Measurements from ENCODE around the gene SELE.
"Not testable (repeated sequence)": the region's sequence is repeated elsewhere in the genome, so short reads cannot be mapped to it uniquely, and the experiment has no call there.

SELE gene

GRCh38 chr1:169696273-169697100, 37.4 kb downstream of the SELE start:
- H3K4me3 ChIP-seq (ENCODE audit: low read depth, low read length) = no peak overlapping the region
- TF ChIP-seq, protein P1, sequence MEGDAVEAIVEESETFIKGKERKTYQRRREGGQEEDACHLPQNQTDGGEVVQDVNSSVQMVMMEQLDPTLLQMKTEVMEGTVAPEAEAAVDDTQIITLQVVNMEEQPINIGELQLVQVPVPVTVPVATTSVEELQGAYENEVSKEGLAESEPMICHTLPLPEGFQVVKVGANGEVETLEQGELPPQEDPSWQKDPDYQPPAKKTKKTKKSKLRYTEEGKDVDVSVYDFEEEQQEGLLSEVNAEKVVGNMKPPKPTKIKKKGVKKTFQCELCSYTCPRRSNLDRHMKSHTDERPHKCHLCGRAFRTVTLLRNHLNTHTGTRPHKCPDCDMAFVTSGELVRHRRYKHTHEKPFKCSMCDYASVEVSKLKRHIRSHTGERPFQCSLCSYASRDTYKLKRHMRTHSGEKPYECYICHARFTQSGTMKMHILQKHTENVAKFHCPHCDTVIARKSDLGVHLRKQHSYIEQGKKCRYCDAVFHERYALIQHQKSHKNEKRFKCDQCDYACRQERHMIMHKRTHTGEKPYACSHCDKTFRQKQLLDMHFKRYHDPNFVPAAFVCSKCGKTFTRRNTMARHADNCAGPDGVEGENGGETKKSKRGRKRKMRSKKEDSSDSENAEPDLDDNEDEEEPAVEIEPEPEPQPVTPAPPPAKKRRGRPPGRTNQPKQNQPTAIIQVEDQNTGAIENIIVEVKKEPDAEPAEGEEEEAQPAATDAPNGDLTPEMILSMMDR (IDR thresholded peaks at IDR 0.05; ENCODE audit: borderline replicate concordance, insufficient read depth, low read depth, low read length) = no peak

GRCh38 chr1:169694304-169695075, 39.4 kb downstream of the SELE start:
- H3K4me3 ChIP-seq (ENCODE audit: low read depth, low read length) = no peak overlapping the region
- TF ChIP-seq, protein P1 (IDR thresholded peaks at IDR 0.05; ENCODE audit: borderline replicate concordance, insufficient read depth, low read depth, low read length) = no peak

DNA sequence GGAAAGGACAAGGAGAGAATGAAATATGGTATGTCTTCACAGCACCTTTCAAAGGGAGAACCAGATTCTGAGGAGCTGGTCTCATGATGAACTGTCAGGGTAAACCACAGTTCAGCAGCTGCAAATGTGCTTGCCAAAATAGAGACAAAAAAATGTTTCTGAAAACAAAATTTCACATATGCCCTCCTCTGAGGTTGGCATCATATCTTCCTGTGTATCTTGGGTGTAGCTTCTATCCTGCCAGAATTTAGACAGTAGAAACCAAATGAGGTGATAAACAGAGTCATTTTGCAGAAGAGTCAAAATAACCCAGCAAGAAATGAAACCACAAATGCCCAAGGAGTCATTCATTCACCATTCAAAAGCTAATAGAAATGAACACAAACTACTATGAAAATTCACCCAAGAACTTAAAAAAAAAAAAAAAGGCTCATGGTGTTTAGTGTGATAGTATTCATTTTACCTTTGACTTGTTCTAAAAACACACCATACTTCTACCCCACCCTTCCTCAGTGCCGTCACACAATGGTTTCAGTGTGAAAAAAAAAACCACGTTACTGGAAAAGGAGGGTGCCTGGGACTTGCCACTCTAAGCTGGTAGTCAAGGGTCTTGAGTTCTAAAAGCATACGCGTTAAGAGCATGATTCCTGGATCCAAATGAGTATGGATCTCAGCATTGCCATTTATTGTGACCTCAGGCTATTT, 41.0 kb downstream of the SELE start:
- H3K4me3 ChIP-seq (ENCODE audit: low read depth, low read length) = no peak overlapping the region
- TF ChIP-seq, protein P1 (IDR thresholded peaks at IDR 0.05; ENCODE audit: borderline replicate concordance, insufficient read depth, low read depth, low read length) = no peak

GRCh38 chr1:169690489-169690888, 43.4 kb downstream of the SELE start:
- TF ChIP-seq, protein P1 (IDR thresholded peaks at IDR 0.05; ENCODE audit: borderline replicate concordance, insufficient read depth, low read depth, low read length) = no peak

GRCh38 chr1:169689395-169689794, 44.5 kb downstream of the SELE start:
- H3K4me3 ChIP-seq (ENCODE audit: low read depth, low read length) = no peak overlapping the region
- TF ChIP-seq, protein P1 (IDR thresholded peaks at IDR 0.05; ENCODE audit: borderline replicate concordance, insufficient read depth, low read depth, low read length) = no peak

More at GRCh38 chr1:169690489-169690888, 43.4 kb downstream of the SELE start:
- no peak overlapping the region for H3K4me3 ChIP-seq (ENCODE audit: low read depth, low read length)

GRCh38 chr1:169688377-169688776, 45.5 kb downstream of the SELE start:
- not testable (repeated sequence) for H3K4me3 ChIP-seq (ENCODE audit: low read depth, low read length)

DNA sequence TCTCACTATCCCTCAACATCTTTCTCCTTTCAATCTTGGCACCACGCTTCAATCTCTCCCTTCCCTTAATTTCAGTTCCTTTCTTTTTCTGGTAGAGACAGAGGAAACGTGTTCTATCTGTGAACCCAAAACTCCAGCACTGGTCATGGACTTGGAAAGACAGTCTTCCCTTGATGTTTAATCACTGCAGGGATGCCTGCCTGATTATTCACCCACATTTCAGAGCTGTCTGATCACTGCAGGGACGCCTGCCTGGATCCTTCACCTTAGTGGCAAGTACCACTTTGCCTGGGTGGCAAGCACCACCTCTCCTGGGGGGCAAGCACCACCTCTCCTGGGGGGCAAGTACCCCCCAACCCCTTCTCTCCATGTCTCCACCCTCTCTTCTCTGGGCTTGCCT, 50.2 kb downstream of the SELE start:
- H3K4me3 ChIP-seq (ENCODE audit: low read depth, low read length) = no peak overlapping the region
- TF ChIP-seq, protein P1 (IDR thresholded peaks at IDR 0.05; ENCODE audit: borderline replicate concordance, insufficient read depth, low read depth, low read length) = no peak

GRCh38 chr1:169683168-169683567, 50.7 kb downstream of the SELE start:
- not testable (repeated sequence) for H3K4me3 ChIP-seq (ENCODE audit: low read depth, low read length)
